Measurements from ENCODE around the gene POTED.
"Not testable (repeated sequence)": the region's sequence is repeated elsewhere in the genome, so short reads cannot be mapped to it uniquely, and the experiment has no call there.

POTED gene

DNA sequence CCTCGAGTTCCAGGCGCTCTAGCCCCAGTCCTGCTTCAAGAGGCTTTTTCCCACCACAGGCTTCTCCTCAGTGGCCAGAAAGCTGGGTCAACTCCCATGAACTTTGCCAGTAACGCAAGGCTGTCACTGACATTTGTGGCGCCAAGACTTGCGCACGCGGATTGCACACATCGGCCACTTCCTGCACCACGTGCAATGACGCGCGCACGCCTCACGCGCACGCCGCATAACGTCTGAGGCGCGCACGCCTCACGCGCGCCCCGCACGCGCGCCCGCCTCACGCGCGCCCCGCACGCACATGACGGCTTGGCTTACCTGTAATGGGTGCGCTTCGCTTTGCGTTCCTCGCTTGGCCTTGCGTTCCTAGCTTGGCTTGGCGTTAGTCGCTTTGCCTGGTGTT, at the start of gene POTED:
TSS of gene POTED (plus strand) at position 301 of the 400 bp plus-strand sequence. CDS start 452 bp downstream, outside the sequence.
- DNase-seq = not testable (repeated sequence)

DNA sequence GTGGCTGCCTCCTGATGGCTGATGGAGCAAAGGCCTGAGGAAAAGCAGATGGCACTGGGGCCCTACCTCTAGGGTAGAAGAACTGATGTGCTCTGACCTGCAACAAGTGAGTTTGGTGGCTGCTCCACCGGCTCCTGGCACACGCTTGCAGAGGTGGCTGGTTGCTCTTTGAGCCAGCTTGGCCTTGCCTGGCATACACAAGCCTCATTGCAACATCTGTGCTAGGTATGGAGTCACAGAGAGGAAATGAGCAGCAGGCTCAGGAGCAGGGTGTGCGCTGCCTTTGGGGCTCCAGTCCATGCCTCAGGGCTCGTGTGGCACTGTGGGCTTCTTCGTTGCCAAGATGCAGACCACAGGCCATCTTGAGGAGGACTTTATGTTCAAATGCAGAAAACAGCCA, 40.5 kb downstream of the POTED start:
- DNase-seq = not testable (repeated sequence)

DNA sequence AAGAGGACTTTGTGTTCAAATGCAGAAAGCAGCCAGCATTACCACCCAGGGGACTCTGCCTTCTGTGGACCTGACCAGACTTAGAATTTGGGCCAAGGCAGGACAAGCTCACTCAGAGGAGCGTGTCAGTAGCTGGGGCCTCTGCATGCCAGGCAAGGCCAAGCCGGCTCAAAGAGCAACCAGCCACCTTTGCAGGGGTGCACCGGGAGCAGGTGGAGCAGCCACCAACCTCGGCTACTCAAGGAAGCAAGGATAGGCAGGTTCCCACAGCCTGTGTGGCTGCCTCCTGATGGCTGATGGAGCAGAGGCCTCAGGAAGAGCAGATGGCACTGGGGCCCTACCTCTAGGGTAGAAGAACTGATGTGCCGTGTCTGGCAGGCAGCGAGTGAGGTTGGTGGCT, 42.2 kb downstream of the POTED start:
- DNase-seq = not testable (repeated sequence)
